GM15510 (cell line): ENCODE results near the gene RTBDN.

Experiments used
- POLR2A ChIP-seq: IDR thresholded peaks from 3 replicates; pipeline ENCODE4 v1.6.1; 2011; ENCODE audit warnings: borderline replicate concordance; ENCODE audit not compliant: insufficient read length; ENCODE audit errors: extremely low read depth

RTBDN gene

GRCh38 chr19:12784394-12784870 is 49.9 kb downstream of the RTBDN start:
- no peak for TF ChIP-seq POLR2A

DNA sequence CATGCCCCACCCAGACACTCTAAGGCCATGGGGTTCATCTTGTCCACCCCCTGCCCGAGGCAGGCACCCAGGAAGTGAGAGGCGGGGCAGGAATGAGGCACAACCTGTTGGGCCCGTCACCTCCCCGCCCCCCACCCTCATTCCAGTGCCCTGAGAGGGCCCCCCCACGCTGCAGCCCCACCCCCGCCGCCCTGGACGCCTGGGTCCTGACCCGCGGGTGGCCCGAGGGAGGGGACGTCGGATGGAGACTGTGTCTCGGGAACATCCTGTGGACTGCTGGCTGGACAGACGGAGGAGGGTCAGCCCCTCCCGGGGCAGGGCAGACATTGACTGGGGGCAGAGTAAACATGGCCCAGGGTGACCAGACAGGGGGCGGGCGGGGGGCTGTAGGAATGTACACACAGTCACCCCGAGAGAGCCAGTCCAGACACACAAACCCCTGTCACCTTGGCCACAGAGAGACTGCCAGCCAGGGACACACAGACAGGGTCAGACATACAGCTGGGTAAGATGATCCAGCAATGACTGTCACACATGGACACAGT is 50.5 kb downstream of the RTBDN start:
- no peak for TF ChIP-seq POLR2A

- no peak for TF ChIP-seq POLR2A
These were observed 51.0 kb downstream of the RTBDN start for GRCh38 chr19:12783291-12783848.

DNA sequence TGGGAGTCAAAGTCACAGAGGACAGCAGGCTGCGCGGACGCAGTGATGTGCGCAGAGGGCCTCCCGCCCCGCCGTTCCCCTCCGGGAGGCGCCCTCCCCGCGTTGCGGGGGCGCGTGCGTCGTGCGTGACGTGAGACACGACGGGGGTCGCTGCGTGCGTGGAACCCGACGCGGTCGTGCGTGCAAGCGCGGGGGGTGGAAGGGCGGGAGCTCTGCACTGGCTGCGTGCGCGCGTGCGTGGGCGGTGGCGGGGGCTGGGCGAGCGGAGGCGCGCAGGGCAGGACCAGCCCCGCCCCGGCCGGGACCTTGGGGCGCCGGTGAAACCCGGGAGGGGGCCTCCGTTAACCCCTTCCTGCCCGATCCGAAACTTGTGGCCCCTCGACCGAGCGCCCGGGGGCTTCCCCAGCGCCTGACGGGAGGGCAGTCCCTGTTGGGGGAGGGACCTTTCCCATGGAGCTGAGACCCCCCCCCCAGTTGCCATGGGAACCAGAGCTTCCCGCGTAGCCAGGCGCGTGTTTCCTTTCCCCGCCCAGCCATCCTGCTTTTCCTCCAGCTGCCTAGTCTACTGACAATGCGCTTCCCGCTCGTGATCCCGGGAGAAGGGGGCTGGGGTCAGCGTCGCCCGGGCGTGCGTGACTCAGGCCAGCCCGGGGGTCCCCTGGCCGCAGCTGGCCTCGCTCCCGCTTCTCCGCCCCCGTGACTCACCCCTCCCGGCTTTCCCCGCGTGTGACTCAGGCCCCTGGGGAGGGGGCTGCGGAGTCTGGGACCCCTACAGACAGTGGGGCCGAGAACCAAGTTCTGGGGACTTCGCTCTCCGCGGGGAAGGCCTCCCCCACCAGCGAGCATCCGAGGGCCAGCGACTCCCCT is 51.7 kb downstream of the RTBDN start:
- TF ChIP-seq POLR2A, result peak; percentile 63

DNA sequence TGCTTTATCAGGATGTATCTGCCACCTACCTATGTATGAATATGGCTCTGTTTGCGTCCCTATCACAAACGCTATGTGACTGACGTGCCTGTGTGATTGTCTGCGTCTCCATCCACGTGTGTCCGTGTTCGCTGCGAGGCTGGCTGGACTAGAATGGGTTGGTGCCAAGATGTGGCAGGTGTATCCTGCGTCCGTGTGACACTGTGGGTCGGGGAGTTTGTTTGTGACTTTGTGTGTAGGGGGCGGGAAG is 52.3 kb downstream of the RTBDN start:
- no peak for TF ChIP-seq POLR2A

GRCh38 chr19:12779162-12779993 is 55.0 kb downstream of the RTBDN start:
- TF ChIP-seq POLR2A, result peak; percentile 22

DNA sequence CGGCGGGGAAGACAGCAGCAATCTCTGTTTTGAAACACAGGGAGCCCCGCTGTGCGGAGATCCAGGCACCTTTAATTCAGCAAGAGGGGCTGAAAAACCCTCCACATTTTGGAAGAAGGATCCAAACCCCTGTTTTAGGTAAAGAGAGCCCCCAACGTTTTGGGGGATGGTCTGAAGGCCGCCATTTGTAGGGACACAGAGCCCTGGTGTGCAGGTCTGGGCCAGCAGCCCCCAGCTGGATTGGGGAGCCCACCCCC is 55.5 kb downstream of the RTBDN start:
- TF ChIP-seq POLR2A, result no peak

- TF ChIP-seq POLR2A, result peak; percentile 63
These were observed 56.1 kb downstream of the RTBDN start for GRCh38 chr19:12778017-12778904.

DNA sequence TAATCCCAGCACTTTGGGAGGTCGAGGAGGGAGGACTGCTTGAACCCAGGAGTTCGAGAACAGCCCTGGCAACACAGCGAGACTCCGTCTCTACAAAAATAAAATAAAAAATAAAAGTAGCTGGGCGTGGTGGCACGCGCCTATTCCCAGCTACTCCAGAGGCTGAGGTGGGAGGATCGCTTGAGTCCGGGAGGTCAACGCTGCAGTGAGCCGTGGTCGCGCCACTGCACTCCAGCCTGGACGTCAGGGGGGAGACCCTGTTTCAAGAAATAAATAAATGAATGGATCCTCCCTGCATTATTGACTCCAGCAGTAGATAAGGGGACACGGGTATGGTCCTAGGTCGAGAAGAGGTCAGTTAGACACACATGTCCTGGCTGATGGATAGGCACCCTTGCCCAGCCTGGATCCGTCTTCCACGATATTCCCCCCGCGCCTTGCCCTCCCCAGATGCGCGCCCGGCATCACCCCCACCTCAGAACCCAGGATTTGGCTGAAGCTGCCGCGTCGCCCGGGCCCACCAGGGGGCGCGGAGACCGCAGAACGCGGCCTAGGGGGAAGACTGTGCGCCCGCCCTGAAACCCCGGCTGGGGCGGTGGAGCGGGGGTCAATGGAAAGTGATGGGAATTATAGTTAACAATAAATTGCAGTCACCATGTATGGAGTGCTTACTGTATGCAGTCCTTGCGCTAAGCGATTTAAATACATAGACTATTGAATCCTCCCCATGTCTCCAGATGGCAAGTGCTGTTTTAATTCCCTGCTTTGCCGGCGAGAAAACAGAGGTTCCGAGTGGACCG is 57.0 kb downstream of the RTBDN start:
- no peak for TF ChIP-seq POLR2A
